IPS-NIHi11 (cell line): Measurements from ENCODE around the gene GALK1.
"Not testable (repeated sequence)": the region's sequence is repeated elsewhere in the genome, so short reads cannot be mapped to it uniquely, and the experiment has no call there.

Experiments
- DNase-seq: peaks from one replicate; pipeline ENCODE4 v3.0.0; 2012; ENCODE audit warnings: mixed read lengths, low spot score

GALK1 gene

DNA sequence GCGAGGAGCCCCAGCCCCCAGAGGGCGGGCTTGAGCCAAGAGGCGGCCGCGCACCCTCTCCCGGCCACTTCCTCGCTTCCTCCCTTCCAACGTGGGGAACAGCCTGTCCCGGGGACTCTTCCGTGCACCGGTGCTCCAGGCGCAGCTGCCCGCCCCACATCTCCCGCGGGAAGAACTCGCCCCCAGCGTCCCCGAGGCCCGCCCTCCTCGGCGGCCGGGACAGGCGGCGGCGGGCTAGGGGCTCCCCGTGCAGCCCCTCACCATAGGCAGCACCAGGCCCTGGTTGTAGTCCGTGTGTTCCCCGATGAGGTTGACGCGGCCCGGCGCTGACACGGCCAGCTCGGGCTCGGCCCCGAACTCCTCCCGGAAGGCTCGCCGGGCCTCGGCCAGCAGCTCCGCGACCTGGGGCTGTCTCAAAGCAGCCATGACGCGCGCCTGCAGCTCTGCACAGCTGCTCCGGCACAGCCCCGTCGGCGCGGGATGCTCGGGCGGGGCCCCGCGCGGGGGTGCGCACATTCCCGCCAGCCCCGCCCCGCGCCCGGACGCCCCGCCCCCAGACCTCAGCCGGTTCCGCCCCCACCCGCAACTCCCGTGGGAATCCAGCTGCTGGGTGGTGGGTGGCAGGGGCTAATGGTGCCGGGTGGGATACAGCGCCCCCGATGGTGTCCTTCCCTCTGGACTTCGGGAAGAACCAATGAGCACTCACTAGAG is at the start of gene GALK1:
Gene GALK1, minus strand, starts transcription at position 482 of the 711 bp plus-strand sequence. Its CDS starts 56 bp downstream, at position 426.
- DNase-seq = peak; percentile 88

DNA sequence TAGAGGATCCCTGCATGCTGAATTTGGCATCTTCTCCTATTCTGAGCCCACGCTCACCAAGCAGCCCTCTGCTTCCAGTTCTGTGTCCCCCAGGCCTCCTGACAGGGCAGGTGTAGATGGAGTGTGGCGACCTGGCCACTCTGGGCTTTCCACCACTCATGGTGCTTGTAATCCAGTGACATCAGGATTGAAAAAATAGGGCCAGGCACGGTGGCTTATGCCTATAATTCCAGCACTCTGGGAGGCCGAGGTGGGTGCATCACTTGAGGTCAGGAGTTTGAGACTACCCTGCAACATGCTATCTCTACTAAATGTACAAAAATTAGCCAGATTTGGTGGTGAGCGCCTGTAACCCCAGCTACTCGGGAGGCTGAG is 49.0 kb upstream of the GALK1 start:
- no peak for DNase-seq

DNA sequence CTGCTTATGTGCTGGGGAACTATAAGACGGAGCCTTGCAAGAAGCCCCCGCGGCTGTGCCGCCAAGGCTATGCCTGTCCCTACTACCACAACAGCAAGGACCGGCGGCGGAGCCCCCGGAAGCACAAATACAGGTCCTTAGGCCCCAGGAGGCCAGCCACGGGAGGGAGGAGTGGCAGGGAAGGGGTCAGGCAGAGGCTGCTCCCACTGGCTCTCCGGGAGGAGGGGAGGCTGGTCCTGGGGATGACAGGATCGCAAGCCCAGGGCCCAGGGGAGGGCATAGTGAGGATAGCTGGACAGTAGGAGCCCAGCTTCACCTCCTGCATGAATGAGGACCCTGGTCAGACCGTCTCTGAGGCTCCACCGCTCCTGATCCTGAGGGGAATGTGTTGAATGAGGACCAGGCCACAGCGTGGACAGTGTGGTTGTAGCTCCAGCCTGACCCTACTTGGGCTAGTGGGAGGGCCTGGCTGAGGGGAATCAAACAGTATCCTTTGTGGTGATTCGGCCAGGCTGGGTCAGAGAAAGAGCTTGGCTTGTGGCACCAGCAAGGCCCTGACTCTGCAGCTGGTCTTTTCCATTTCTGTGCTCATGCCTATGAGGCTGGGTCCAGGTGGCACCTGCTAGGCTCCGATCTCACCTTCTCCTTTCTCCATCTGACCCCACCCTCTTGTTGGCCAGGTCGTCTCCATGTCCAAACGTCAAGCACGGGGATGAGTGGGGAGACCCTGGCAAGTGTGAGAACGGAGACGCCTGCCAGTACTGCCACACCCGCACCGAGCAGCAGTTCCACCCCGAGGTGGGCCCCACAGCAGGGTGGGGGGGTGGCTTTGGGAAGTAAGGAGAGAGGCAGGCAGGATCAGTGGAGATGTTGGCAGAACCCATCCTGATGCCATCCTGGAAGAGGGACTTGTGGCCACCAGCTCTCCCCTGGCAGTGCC is 48.4 kb upstream of the GALK1 start:
- no peak for DNase-seq

DNA sequence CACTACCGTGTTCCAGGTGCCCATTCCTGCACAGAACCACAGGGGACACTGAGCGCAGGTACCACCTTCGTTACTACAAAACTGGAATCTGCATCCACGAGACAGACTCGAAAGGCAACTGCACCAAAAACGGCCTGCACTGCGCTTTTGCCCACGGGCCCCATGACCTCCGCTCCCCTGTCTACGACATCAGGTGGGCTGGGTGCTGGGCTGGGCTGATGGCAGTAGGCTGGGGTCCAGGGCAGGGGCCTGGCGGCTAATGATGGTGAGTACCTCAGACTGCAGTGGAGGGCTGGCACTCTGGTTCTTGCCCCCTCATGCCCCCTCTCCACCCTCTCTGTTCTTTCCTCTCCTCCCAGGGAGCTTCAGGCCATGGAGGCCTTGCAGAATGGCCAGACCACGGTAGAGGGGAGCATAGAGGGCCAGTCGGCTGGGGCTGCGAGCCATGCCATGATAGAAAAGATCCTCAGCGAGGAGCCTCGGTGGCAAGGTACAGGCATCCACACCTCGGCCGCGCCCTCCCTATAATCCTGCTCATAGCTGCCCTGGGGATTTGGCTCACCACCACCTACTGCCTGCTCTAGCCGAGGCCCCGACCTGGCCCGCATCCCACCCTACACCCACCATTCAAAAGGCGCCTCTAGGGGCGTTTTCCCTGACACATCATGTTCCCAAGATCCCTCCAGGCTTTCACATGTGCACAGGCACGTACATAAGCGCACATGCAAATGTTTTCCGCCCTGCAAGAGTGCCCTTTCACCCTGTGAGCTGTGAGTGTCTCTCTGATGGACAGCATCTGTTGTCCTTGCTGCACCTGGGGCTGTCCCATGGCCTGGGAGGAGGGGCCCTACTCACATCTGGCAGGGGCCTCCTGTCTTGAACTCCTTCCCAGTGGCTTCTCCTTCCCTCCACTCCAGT is 47.4 kb upstream of the GALK1 start:
- DNase-seq = no peak

DNA sequence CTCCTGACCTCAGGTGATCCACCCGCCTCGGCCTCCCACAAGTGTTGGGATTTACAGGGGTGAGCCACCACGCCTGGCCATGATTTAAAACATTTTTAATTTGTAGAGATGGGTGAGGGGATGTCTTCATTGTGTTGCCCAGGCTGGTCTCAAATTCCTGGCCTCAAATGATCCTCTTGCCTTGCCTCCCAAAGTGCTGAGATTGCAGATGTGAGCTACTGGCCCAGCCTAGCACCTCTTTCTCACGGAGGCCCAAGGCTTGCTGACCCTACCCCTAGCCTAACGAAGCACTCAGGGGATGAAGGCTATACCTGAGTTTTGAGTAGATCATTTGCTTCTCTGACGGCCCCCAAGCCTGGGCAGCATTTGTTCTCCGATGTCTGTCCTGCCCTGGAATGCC is 46.2 kb upstream of the GALK1 start:
- no peak for DNase-seq

DNA sequence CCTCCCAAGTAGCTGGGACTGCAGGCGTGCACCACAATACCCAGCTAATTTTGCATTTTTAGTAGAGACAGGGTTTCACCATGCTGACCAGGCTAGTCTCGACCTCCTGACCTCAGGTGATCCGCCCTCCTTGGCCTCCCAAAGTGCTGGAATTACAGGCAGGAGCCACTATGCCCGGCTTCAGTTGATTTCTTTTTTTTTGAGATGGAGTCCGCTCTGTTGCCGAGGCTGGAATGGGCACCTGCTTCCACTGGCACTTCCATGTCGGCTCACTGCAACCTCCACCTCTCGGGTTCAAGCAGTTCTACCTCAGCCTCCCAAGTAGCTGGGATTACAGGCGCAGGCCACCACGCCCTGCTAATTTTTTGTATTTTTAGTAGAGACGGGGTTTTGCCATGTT is 45.8 kb upstream of the GALK1 start:
- DNase-seq = not testable (repeated sequence)

DNA sequence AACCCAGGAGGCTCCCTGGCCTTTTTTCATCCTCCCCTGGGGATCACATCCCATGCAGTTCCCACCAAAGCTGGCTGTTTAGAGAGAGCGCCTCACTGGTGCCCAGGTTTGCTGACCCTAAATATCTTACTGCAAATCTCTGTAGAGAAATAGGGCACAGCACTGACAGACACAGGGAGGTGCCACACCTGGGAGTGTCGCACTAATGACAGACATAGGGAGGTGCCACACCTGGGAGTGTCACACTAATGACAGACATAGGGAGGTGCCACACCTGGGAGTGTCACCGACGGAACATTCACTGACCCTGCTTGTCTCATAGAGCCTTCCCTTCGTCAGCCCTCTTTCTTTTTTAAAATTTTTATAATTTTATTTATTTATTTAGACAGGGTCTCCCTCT is 45.2 kb upstream of the GALK1 start:
- no peak for DNase-seq

DNA sequence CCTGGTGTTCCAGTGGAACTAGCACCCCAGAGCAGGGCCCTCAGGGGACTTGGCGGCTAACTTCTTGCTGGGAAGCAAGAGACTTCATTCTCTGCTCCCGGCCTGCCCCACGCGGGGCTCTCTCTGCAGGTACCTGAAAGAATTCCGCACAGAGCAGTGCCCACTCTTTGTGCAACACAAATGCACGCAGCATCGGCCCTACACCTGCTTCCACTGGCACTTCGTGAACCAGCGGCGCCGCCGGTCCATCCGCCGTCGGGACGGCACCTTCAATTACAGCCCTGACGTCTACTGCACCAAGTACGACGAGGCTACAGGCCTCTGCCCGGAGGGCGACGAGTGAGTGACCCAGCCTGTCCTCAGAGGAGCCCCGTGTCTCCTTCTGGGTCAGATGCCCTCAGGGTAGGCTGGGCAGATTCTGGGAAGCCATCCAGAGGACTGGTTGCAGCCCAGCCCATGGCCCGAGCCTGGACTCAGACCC is 44.7 kb upstream of the GALK1 start:
- DNase-seq = no peak

DNA sequence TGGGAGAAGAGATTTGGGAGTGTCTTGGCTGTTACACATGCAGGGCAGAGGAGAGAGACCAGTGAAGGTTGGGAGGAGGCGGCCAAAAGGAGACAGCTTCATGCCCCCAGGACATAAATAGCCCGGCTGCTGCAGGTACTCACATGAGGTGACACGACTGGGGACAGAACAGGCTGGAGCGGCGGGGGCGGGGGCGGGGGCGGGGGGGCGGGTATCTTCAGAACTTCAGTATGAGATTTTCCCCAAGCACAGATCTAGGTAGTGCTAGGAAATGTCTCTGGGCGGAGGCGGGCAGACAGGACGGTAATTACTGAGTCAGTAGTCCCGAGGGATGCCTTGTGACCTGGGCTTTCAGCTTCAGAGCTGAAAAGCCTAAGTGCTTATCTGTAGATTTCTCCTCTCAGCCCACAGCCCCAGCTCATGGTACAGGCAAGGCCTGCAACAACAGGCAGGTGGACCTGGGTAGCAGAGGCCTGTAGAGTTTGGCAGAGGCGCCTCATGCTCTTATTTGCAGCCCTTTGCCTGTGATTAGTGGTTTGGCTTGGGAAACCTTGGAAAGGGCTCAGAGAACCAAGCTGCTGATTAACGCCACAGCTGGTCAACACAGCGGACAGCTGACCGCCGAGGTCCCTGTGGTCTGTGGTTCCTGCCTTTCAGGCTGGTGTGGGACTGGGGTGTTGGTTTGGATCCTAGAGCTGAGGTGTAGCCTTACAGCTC is 44.1 kb upstream of the GALK1 start:
- DNase-seq = no peak

DNA sequence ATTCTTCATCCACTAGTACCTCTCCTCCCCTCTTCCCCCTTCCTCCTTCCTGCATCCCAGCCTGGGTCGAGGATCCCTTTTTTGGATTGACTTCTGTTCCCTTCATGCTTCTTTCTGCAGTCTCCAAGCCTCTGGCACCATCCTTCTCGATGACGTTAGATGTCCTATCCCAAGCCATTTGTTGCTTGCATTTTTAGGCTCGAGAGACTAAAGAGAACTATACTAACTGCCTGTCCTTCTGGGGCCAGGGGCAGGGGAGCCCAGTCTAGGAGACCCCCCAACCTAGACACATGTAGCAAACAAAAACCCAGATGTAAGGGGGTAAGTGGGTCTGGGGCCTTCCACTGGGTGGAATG is 43.5 kb upstream of the GALK1 start:
- DNase-seq = no peak

DNA sequence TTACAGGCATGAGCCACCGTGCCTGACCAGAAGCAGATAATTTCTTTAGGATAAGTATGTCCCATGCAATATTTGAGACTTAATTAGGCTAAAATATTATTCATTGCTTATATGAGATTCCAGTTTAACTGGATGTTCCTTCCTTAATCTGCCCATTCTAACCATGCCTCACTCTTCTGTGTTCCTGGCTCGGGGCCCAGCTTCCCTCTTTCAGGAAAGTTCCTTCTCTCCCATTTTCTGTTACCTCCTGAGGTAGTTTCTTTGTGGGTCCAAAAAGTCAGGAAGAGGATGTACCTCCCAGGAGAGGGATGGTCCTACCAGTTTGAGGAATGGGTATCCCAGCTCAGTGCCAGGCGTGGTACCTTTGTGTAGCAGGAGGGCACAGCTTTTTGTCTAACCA is 42.9 kb upstream of the GALK1 start:
- DNase-seq = no peak

DNA sequence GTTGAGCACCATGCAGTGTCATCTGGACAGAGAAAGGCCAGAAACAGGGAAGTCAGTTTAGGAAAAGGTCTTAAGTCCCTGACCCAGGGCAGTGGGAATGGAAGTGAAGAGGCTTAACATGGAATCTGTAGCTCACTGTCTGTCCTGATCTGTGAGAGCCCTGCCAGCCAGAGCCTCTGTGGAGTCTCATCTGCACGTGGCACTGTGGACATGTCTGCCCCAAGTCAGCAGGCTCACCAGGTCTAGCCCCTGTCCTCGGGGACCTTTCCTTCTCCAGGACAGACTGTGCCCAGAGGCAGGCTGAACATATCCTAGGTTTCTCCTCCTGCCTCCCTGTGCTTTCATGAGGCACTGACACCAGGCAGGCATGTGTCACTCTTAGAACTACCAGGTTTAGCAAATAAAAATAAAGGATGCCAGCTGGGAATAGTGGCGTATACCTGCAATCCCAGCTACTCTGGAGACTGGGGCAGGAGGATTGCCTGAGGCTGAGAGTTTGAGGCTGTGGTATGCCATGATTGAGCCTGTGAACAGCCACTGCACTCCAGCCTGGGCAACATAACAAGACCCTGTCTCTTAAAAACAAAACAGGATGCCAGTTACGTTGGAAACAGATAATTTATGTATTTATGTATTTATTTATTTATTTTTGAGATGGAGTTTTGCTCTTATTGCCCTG is 42.0 kb upstream of the GALK1 start:
- no peak for DNase-seq

DNA sequence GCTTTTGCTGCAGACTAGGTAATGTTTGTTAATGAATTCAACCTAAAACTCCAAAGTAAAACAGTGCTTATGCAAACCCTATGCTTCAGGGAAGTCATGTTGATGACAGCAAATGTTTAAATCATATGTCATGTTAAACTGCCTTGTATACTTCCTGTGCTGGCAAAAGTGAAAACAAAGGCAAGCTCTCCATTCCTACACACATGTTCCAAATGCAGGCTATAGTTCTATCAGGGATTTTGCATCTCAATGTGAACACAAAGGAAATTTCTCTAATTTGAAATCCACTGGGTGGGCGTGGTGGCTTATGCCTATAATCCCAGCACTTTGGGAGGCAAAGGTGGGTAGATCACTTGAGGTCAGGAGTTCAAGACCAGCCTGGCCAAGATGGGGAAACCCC is 38.9 kb upstream of the GALK1 start:
- no peak for DNase-seq

DNA sequence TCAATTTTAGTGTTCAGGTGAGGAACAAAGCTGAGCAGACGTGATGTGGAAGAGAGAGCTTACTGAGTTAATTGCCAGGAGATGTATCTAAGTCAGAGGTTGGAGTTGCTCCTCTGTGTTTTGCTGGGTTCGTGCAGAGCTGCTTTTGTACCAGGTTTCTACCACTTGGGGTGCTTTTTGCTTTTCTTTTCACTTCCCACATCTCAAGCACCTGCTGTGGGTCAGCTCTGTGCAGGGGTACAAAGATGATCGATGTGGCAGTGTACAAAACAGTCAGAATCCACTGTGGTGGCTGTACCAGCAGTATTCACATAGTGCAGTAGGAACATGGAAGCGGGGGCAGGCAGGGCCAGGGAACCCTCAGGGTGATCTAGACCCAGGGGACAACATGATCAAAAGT is 34.4 kb upstream of the GALK1 start:
- no peak for DNase-seq

DNA sequence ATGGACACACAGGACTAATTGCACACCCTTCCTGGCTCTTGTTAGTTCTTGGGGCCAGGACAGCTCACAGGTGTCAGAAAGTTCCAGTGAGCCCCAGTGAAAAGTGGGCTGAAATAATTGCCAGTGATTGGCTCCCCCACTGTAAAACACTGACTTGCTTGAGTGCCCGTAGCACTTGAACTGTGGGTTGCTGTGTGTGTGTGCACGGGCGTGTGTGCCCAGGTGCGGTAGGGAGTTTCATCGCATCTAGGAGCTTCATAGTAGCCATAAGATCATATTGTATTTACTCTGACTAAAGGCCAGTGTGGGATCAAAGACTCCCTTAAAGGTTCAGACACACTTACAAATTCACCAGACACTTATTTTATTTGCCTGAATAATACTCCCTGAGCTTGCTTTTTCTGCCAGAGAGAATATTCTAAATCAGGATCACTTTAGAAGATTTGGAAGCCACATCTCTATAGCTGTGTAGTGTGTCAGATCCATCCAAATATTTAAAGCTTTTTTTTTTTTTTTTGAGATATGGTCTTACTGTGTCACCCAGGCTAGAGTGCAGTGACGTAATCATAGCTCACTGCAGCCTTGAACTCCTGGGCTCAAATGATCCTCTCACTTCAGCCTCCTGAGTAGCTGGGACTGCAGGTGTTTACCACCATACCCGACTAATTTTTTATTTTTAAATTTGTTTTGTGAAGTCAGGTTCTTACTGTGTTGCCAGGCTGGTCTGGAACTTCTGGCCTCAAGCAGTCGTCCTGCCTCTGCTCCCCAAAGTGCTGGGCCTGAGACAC is 31.0 kb upstream of the GALK1 start:
- DNase-seq = no peak

DNA sequence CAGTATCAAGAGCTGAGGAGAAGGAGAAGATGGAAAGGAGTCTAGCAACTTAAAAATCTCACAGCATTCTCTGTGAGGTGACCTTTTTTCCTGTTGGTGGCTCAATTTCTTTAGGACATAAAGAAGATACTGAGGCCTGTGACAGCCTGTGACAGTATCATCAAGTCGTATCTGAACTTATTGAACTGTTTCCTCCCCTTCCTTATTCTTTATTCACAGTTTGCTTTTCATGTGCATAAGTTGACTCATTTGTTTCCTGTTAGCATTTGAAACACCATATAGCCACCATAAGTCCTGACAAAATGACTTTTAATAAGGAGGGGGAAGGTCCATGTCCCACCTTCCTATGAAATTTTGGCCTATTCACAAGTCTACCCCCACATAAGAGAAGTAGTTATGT is 28.5 kb upstream of the GALK1 start:
- DNase-seq = no peak

DNA sequence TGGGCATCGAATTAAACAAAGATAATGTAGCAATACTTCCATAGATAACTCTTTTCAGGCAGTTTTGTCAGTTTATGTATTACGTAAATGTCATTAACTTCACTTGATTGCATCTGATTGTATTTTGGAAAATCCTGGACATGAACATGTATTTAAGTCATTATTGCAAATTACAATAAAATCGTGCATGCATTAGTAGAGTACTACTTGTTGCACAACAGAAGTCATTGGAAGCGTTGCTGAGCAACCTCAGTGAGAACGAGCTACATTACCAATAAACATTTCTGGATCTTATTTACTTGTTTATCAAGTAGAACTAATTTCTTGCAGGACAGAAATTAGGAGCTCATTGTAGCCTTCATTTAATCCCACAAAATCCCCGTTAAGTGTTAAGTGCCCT is 26.3 kb upstream of the GALK1 start:
- DNase-seq = no peak

DNA sequence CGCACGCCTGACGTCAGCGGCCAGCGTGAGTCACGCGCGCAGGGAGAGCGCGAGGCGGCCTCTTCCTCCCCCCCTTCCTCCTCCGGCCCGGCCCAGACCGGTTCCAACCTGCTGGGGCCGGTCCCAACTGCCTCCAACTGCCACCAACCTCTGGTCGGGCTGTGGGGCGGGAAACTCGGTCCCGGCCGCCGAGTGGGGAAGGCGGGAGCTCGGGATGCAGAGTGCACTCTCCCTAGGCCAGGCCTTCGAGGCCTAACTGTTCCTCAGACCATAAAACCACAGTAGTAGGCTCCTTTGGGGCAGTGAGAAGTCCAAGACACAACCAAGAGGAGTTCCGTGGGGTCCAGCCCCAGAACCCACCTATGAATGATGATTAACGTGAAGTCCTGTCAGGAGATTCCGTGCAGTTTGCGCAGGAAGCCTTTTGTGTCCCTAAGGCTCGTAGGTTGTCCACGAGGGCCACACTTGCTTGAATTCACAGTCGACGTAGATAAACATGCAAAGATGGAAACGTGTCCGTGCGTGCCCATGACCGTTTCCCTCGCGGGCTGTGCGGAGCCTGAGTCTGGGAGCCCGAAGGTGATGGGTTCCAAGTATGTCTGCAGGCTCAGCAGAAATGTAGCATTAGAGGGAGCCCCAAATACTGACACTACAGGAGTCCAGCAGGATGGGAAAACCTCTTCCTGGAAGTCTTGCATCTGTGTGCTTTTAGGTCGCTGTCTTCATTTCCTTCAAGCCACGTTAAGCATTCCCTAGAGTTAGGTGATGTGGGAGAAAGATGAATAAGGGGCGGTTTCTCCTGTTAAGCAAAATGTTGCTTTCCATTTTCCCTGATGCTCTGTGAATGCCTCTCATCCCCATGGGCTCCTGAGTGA is 20.3 kb upstream of the GALK1 start:
- DNase-seq = peak; percentile 87

DNA sequence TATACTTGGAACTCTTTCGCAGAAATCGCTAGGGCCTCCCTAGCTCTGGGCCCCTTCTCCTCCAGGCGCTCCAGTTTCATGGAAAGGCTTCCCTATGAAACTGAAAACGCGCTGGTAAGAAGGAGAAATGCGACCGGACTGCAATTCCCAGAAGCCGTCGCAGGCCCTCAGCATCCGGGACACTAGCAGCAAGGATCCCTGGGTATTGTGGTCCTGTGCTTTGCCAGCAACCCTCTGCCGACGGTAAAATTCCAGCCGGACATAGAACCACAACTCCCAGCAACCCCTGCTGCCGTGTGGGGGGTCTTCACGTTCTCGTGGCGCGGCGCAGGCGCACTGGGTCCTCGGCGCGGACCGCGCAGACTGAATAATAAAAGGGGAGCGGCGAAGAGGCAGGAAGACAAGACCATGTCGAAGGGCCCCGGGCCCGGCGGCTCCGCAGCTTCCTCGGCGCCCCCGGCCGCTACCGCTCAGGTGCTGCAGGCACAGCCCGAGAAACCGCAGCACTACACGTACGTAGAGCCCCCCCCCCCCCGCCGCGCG is 19.6 kb upstream of the GALK1 start, which contains the start of gene UNK:
Gene UNK, plus strand, starts transcription at position 334 of the 543 bp plus-strand sequence. Its CDS starts 75 bp downstream, at position 409.
- DNase-seq = peak; percentile 96
